Natural killer cell treated with Interleukin-12 subunit alpha and Interleukin-12 subunit beta and Interleukin-15 and Interleukin-18, amount 100 ng/mL, for 72 hours (primary cell): Measurements from ENCODE around the gene PBX2. TPM values are rescaled to one million over a fixed set of nuclear protein-coding genes. Genes with fewer than 3 reads are reported as not detected.

ENCODE experiments used
- ATAC-seq, 2 donors: fragments of 150-1000 bp; cut with Tn5 transposase in 1 of 2; sonication (Bioruptor Pico), chemical (Tn5 transposase) in 1 of 2; 2 replicates each; pipeline ENCODE4 v1.10.0; 2021
- DNase-seq: peaks from one replicate; pipeline ENCODE4 v3.0.0; 2022; ENCODE audit warnings: low spot score
- H3K27ac Mint-ChIP-seq, 2 donors: 1 replicate in 1 of 2; 2 replicates in 1 of 2; pipeline ENCODE4 v1.8.0; 2022; ENCODE audit warnings: mixed read lengths in 2 of 2, mild to moderate bottlenecking in 1 of 2, moderate library complexity in 1 of 2
- H3K27me3 Mint-ChIP-seq, 2 donors: 1 replicate in 1 of 2; 2 replicates in 1 of 2; pipeline ENCODE4 v1.8.0; 2022; ENCODE audit warnings: mixed read lengths in 2 of 2
- H3K36me3 Mint-ChIP-seq: one replicate; pipeline ENCODE4 v1.8.0; 2022; ENCODE audit warnings: mixed read lengths
- H3K4me1 Mint-ChIP-seq, 2 donors: 1 replicate in 1 of 2; 2 replicates in 1 of 2; pipeline ENCODE4 v1.8.0; 2022; ENCODE audit warnings: low read depth in 2 of 2, mixed read lengths in 2 of 2, mild to moderate bottlenecking in 1 of 2
- H3K4me3 Mint-ChIP-seq: one replicate; pipeline ENCODE4 v1.8.0; 2022; ENCODE audit warnings: mixed read lengths
- H3K9me3 Mint-ChIP-seq: 2 replicates; pipeline ENCODE4 v1.8.0; 2022; ENCODE audit warnings: mixed read lengths
- total RNA-seq, 2 donors: library from RNA; stranded (reverse); gene quantifications; one replicate each; pipeline ENCODE4 v1.2.3, GENCODE V29; 2022

Gene PBX2, protein sequence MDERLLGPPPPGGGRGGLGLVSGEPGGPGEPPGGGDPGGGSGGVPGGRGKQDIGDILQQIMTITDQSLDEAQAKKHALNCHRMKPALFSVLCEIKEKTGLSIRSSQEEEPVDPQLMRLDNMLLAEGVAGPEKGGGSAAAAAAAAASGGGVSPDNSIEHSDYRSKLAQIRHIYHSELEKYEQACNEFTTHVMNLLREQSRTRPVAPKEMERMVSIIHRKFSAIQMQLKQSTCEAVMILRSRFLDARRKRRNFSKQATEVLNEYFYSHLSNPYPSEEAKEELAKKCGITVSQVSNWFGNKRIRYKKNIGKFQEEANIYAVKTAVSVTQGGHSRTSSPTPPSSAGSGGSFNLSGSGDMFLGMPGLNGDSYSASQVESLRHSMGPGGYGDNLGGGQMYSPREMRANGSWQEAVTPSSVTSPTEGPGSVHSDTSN
- total RNA-seq, result 10 to 100 TPM; 64.1 to 89.4 TPM

GRCh38 chr6:32190054-32190851 is at the start of gene PBX2:
PBX2 (minus strand) TSS chr6:32190202; CDS start chr6:32189915, 287 bp downstream.
- Mint-ChIP-seq H3K27ac (peak within 1 kb of the TSS; percentile 96 to 98), H3K9me3 (no peaks in the 10 kb centered on the region), H3K36me3 (peaks cover 21% of the 10 kb centered on the region), H3K4me1 (peaks cover 64 to 71% of the 10 kb centered on the region in 2 donors), H3K27me3 (no peaks in the 10 kb centered on the region), H3K4me3 (peak within 1 kb of the TSS; percentile 99)
- DNase-seq (peak; percentile 91), ATAC-seq (peak; percentile 82 to 89)

DNA sequence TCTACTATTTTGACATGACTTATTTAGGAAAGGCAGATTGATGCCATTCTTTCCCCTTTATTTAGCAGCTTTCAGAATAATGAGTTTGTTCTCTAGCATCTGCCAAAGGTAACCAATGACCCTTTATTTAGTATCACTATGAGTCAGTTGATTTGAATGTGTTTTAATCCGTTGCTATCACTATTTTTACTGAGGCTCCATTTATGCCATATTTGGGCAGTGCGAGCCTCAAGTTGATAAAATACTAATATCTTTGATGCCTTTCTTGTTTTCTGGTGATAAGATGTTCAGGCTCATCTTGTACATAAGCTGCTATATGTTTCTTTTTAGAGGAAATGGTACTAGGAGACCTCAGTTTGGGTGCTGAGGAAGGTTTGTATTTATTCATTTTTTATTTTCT is 49.5 kb upstream of the PBX2 start:
- Mint-ChIP-seq H3K36me3 (no peaks in the 10 kb centered on the region), H3K4me3 (no peak overlapping the region), H3K27ac (peak overlapping the region in 1 of 2 donors; percentile 65), H3K4me1 (peaks cover 6 to 8% of the 10 kb centered on the region in 2 donors), H3K27me3 (peaks cover 0 to 8% of the 10 kb centered on the region in 2 donors), H3K9me3 (no peaks in the 10 kb centered on the region)
- no peak for DNase-seq
- ATAC-seq, result no peak

- Mint-ChIP-seq H3K27ac (peak overlapping the region in 1 of 2 donors; percentile 57), H3K9me3 (no peaks in the 10 kb centered on the region), H3K27me3 (peaks cover 0 to 3% of the 10 kb centered on the region in 2 donors), H3K4me3 (no peak overlapping the region), H3K36me3 (no peaks in the 10 kb centered on the region), H3K4me1 (no peaks in the 10 kb centered on the region)
- ATAC-seq (no peak), DNase-seq (no peak)
Measured at GRCh38 chr6:32234934-32235333, 44.9 kb upstream of the PBX2 start.

DNA sequence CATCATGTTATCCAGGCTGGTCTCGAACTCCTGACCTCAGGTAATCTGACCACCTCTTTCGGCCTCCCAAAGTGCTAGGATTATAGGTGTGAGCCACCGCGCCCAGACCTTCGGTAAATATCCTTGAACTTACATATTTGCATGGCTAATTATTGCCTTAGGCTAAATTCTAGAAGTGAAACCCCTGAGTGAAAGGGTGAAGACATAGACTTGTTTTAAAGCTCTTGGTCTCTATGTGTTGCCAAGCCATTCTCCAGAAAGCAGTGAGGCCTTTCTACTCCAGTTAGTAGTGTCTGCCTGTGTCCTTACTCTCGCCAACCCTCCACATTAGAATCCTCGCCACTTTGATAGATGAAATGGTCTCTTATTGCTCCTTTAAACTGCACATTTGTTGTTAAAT is 36.4 kb upstream of the PBX2 start:
- Mint-ChIP-seq H3K27ac (no peak overlapping the region), H3K9me3 (no peaks in the 10 kb centered on the region), H3K4me3 (no peak overlapping the region)

DNA sequence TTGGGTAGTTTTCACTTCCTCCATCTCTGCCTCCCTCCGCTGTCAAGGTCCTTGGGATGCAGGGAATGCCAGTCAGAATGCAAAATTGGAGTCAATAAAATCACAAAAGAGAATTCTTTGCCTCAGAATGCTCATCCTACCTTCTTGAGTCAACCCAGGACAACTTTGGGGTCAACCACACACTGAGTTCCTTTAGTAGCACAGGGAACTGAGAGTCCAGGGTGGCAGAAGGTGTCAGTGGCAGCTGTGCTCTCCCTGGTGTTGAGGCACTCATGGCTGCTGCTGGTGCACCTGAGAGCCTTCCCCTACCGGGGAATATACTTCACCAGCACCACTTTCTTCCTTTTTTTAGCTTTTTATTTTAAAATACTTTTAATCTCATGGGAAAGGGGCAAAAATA is 34.7 kb upstream of the PBX2 start:
- Mint-ChIP-seq H3K36me3 (no peaks in the 10 kb centered on the region), H3K27me3 (no peaks in the 10 kb centered on the region), H3K4me3 (no peak overlapping the region), H3K9me3 (no peaks in the 10 kb centered on the region), H3K27ac (no peak overlapping the region), H3K4me1 (no peaks in the 10 kb centered on the region)
- DNase-seq, result no peak
- ATAC-seq, result no peak

More for the DNA sequence above, 36.4 kb upstream of the PBX2 start:
- Mint-ChIP-seq H3K27me3 (no peaks in the 10 kb centered on the region), H3K4me1 (no peaks in the 10 kb centered on the region), H3K36me3 (no peaks in the 10 kb centered on the region)
- no peak for DNase-seq
- ATAC-seq, result no peak

DNA sequence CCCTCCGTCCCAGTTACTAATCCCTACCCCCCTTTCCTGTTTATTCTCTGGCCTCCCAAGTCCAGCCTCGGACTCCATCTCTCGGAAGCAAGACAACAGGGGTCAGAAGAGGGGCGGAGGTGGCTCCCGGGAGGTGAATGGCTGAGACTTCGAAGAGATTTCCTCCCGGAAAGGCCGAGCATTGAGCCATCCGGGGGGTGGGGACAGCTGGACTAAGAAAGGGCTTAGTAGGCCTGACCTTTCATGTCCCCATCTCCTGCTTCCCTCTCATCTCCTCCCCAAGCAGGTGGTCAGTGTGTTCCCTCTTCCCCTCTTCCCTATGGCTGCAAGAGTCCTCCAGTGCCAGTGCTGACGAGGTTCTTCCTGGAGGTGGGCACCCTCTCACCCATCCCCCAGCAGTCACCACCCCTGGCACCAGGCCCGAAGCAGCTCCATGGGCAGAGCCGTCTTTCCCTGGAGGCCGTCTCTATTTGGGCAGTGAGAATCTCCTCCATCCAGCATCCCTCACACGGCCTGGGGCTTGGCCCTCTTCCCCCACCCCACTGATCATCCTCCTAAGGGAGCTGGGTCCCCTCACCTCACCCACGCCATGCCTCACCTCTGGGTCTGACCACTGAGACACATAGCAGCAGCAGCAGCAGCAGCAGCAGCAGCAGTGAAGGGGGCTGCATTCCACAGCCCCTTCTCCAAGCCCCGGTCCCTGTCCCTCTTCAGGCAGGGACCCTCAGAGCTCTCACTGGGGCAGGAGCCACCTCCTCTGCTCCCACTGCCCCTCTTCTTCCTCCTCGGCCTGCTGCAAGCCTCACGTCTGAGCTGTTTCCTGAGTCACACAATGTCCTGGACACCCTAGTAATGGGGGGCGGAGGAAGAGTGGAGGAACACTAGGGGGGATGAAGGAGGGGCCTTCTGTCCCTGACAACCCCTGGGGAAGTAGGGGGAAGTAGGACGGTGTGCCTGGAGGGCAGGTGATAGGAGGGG is 33.5 kb upstream of the PBX2 start, which contains the start of gene NOTCH4:
Gene NOTCH4 (minus strand): TSS at position 810 of the 978 bp plus-strand sequence. CDS start 139 bp downstream, at position 671.
- H3K4me1 Mint-ChIP-seq, result no peaks in the 10 kb centered on the region
- ATAC-seq, result no peak
- H3K4me3 Mint-ChIP-seq, result no peak within 1 kb of the TSS
- H3K36me3 Mint-ChIP-seq, result no peaks in the 10 kb centered on the region
- no peak for DNase-seq
- H3K9me3 Mint-ChIP-seq, result no peaks in the 10 kb centered on the region
- H3K27ac Mint-ChIP-seq, result no peak within 1 kb of the TSS
- H3K27me3 Mint-ChIP-seq, result no peaks in the 10 kb centered on the region

GRCh38 chr6:32222333-32223230 is 32.6 kb upstream of the PBX2 start:
- DNase-seq (no peak), ATAC-seq (no peak)
- Mint-ChIP-seq H3K4me1 (no peaks in the 10 kb centered on the region), H3K27me3 (peaks cover 0 to 2% of the 10 kb centered on the region in 2 donors), H3K4me3 (no peak overlapping the region), H3K9me3 (no peaks in the 10 kb centered on the region), H3K36me3 (no peaks in the 10 kb centered on the region), H3K27ac (no peak overlapping the region)

DNA sequence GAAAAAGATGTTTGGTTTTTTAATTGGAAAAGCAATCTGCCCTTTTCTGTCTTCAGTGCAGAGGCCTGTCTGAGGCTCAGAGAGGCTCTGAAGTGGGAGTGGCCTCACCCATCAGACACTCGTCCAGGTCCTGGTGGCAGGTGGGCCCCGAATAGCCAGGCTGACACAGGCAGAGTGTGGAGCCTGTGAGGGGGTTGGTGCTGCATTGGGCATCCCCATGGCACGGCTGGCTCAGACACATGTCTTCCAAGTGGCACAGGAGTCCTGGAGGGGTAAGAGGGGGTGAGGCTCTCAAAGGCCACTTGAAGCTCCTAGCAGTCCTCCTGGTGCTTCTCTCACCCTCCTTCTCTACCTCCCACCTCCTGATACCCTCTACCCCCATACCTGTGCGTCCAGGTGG is 30.0 kb upstream of the PBX2 start:
- Mint-ChIP-seq H3K4me3 (no peak overlapping the region), H3K9me3 (no peaks in the 10 kb centered on the region), H3K27ac (no peak overlapping the region), H3K36me3 (no peaks in the 10 kb centered on the region), H3K4me1 (peaks cover 0 to 4% of the 10 kb centered on the region in 2 donors), H3K27me3 (peaks cover 0 to 3% of the 10 kb centered on the region in 2 donors)
- no peak for ATAC-seq
- DNase-seq, result no peak

DNA sequence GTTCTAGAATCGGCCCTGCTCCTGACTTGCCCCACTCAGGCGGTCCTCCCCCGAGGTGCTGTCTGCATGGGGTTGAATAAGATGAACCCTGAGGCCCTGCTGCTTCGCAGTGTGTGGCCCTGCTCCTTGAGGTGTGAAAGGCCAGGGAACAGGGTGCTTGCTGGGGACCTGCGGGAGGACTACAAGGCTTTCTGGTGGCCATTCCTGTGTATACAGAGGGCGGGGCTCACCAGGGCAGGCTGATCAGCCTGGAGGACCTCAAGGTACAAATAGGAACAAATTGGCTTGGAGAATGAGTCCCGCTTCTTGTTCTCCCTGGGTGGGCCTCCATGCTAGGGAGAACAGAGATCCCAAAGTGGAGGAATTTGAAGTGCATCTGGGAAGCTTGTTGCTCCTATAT is 28.2 kb upstream of the PBX2 start:
- ATAC-seq, result no peak
- Mint-ChIP-seq H3K36me3 (no peaks in the 10 kb centered on the region), H3K27ac (no peak overlapping the region), H3K4me3 (no peak overlapping the region), H3K9me3 (no peaks in the 10 kb centered on the region), H3K27me3 (peaks cover 0 to 3% of the 10 kb centered on the region in 2 donors), H3K4me1 (peaks cover 0 to 4% of the 10 kb centered on the region in 2 donors)
- no peak for DNase-seq

DNA sequence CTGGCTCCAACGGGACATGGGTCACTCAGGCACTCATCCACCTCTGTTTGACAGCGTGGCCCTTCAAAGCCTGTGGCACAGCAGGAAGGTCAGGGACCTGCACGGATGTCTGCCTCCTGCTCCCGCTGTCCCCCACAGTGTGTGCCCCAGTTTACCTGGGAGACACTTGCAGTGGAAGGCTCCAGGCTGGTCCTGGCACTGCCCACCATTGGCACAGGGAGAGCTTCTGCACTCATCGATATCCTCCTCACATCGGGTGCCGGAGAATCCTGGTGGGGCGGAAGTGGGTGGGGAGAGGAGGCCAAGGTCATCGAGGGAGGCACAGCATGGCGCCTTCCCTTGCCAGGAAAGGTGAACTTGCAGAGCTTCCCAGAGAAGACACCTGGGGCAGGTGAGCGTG is 27.0 kb upstream of the PBX2 start:
- DNase-seq, result no peak
- H3K36me3 Mint-ChIP-seq, result no peaks in the 10 kb centered on the region
- peaks cover 0 to 3% of the 10 kb centered on the region in 2 donors for H3K27me3 Mint-ChIP-seq

DNA sequence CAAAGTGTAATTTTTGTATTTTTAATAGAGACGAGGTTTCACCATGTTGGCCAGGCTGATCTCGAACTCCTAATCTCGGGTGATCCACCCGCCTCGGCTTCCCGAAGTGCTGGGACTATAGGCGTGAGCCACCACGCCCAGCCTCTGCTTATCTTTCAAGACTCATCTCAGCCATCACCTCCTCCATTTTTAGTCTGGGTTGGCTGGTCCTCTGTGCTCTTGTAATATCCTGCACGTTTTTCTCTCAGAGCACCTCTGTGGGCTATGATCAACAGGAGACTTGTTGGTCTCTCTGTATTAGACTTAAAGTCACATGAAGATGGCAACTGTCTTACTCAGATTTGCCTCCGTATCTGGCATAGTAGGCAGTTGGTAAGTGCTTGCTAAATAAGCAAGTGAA is 26.3 kb upstream of the PBX2 start:
- Mint-ChIP-seq H3K4me1 (peaks cover 0 to 13% of the 10 kb centered on the region in 2 donors), H3K9me3 (no peaks in the 10 kb centered on the region), H3K4me3 (no peak overlapping the region), H3K27ac (no peak overlapping the region), H3K36me3 (no peaks in the 10 kb centered on the region), H3K27me3 (peaks cover 0 to 3% of the 10 kb centered on the region in 2 donors)
- no peak for DNase-seq
- no peak for ATAC-seq

More for the DNA sequence above, 27.0 kb upstream of the PBX2 start:
- H3K9me3 Mint-ChIP-seq, result no peaks in the 10 kb centered on the region
- no peak overlapping the region for H3K4me3 Mint-ChIP-seq
- no peak overlapping the region for H3K27ac Mint-ChIP-seq
- H3K4me1 Mint-ChIP-seq, result peaks cover 0 to 10% of the 10 kb centered on the region in 2 donors
- ATAC-seq, result no peak

- no peaks in the 10 kb centered on the region for H3K9me3 Mint-ChIP-seq
- ATAC-seq, result no peak
Measured at GRCh38 chr6:32215617-32216016, 25.6 kb upstream of the PBX2 start.

More at GRCh38 chr6:32215617-32216016, 25.6 kb upstream of the PBX2 start:
- peaks cover 0 to 13% of the 10 kb centered on the region in 2 donors for H3K4me1 Mint-ChIP-seq
- DNase-seq, result no peak
- H3K4me3 Mint-ChIP-seq, result no peak overlapping the region
- no peaks in the 10 kb centered on the region for H3K36me3 Mint-ChIP-seq
- H3K27ac Mint-ChIP-seq, result no peak overlapping the region
- peaks cover 0 to 3% of the 10 kb centered on the region in 2 donors for H3K27me3 Mint-ChIP-seq
